ENCODE measurements around the gene CAMK1G. TPM values are rescaled to one million over a fixed set of nuclear protein-coding genes. Genes with fewer than 3 reads are reported as not detected.

Gene CAMK1G
- total and polyA plus RNA-seq, 12 donors, result 0.11 to 0.71 (median 0.21) TPM; not detected in 9

- H3K27ac ChIP-seq, result no peak overlapping the region
- no peaks in the 10 kb centered on the region for H3K4me1 ChIP-seq
- intact Hi-C loops (cut with DNase I), result no loop called here
- H3K27me3 ChIP-seq, result peaks cover 0 to 21% (median 8%) of the 10 kb centered on the region in 7 donors
- no peak for ATAC-seq
- no peak for TF ChIP-seq CTCF (IDR thresholded peaks at IDR 0.05)
- WGBS, 2 donors, result 75 to 77% methylated on average over 5 of the region's 5 CpGs
- H3K9me3 ChIP-seq, result no peaks in the 10 kb centered on the region
- DNase-seq, result no peak
- H3K36me3 ChIP-seq, result no peaks in the 10 kb centered on the region
- H3K4me3 ChIP-seq, result no peak overlapping the region
Measured at GRCh38 chr1:209546390-209547085, 37.0 kb upstream of the CAMK1G start.

- no peak overlapping the region for H3K27ac ChIP-seq
- H3K27me3 ChIP-seq, result peaks cover 0 to 21% (median 8%) of the 10 kb centered on the region in 7 donors
- DNase-seq, result no peak
- 77 to 85% methylated on average over 3 of the region's 3 CpGs for WGBS, 2 donors
- ATAC-seq, result no peak
- TF ChIP-seq CTCF (IDR thresholded peaks at IDR 0.05), result no peak
- no peaks in the 10 kb centered on the region for H3K36me3 ChIP-seq
- H3K4me3 ChIP-seq, result no peak overlapping the region
- no peaks in the 10 kb centered on the region for H3K9me3 ChIP-seq
- no peaks in the 10 kb centered on the region for H3K4me1 ChIP-seq
- intact Hi-C loops (cut with DNase I), result no loop called here
Measured at GRCh38 chr1:209547626-209548025, 35.9 kb upstream of the CAMK1G start.

GRCh38 chr1:209549443-209550205, 33.9 kb upstream of the CAMK1G start:
- H3K36me3 ChIP-seq, result no peaks in the 10 kb centered on the region
- H3K27me3 ChIP-seq, result peaks cover 0 to 21% (median 8%) of the 10 kb centered on the region in 7 donors
- H3K9me3 ChIP-seq, result no peaks in the 10 kb centered on the region
- H3K4me3 ChIP-seq, result no peak overlapping the region
- H3K4me1 ChIP-seq, result no peaks in the 10 kb centered on the region
- DNase-seq, result no peak
- intact Hi-C loops (cut with DNase I), result no loop called here
- WGBS, 2 donors, result 39% methylated on average over 6 of the region's 6 CpGs
- peak in 1 of 8 donors; percentile 27 for ATAC-seq
- H3K27ac ChIP-seq, result no peak overlapping the region
- peak in 3 of 9 donors; percentile 8 to 15 (median 8) for TF ChIP-seq CTCF (IDR thresholded peaks at IDR 0.05)

- WGBS, 2 donors, result 88 to 99% methylated on average over 2 of the region's 2 CpGs
- Histone ChIP-seq H3K4me3 (no peak overlapping the region), H3K27me3 (peaks cover 0 to 21% (median 8%) of the 10 kb centered on the region in 7 donors), H3K9me3 (no peaks in the 10 kb centered on the region), H3K4me1 (no peaks in the 10 kb centered on the region), H3K36me3 (no peaks in the 10 kb centered on the region), H3K27ac (no peak overlapping the region)
- ATAC-seq (no peak), DNase-seq (no peak)
- no peak for TF ChIP-seq CTCF (IDR thresholded peaks at IDR 0.05)
- intact Hi-C loops (cut with DNase I), result no loop called here
Measured at GRCh38 chr1:209550519-209550918, 33.0 kb upstream of the CAMK1G start.

Data from heart right ventricle (tissue), 16 donors.